Measurements from ENCODE around the gene CENPP. TPM values are rescaled to one million over a fixed set of nuclear protein-coding genes. Genes with fewer than 3 reads are reported as not detected.

The CENPP gene
- total and polyA plus RNA-seq, 8 donors: 0.46 to 2.7 (median 1.9) TPM

- no peaks in the 10 kb centered on the region for H3K27me3 ChIP-seq
- H3K9me3 ChIP-seq: no peaks in the 10 kb centered on the region
- no peak overlapping the region for H3K27ac ChIP-seq
- TF ChIP-seq, protein P1, sequence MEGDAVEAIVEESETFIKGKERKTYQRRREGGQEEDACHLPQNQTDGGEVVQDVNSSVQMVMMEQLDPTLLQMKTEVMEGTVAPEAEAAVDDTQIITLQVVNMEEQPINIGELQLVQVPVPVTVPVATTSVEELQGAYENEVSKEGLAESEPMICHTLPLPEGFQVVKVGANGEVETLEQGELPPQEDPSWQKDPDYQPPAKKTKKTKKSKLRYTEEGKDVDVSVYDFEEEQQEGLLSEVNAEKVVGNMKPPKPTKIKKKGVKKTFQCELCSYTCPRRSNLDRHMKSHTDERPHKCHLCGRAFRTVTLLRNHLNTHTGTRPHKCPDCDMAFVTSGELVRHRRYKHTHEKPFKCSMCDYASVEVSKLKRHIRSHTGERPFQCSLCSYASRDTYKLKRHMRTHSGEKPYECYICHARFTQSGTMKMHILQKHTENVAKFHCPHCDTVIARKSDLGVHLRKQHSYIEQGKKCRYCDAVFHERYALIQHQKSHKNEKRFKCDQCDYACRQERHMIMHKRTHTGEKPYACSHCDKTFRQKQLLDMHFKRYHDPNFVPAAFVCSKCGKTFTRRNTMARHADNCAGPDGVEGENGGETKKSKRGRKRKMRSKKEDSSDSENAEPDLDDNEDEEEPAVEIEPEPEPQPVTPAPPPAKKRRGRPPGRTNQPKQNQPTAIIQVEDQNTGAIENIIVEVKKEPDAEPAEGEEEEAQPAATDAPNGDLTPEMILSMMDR (IDR thresholded peaks at IDR 0.05): no peak
- H3K4me3 ChIP-seq: no peak overlapping the region
- WGBS, 2 donors: 97% methylated on average over 5 of the region's 5 CpGs
- no peak for ATAC-seq
- H3K36me3 ChIP-seq: peaks cover 0 to 14% (median 6%) of the 10 kb centered on the region in 3 donors
- peak in 1 of 6 donors; percentile 26 for DNase-seq
- no peak for FAIRE-seq
- H3K4me1 ChIP-seq: no peaks in the 10 kb centered on the region
- intact Hi-C loops (cut with DNase I): loop anchor here in 1 of 3 donors (5.0 kb wide), 1 partner anchor 495 kb away; no protein-coding TSS in a partner anchor
Observed at GRCh38 chr9:92632641-92633040, 306.9 kb downstream of the CENPP start.

GRCh38 chr9:92633614-92634278, 308.0 kb downstream of the CENPP start:
- FAIRE-seq: no peak
- intact Hi-C loops (cut with DNase I): loop anchor here in 1 of 3 donors (5.0 kb wide), 1 partner anchor 496 kb away; no protein-coding TSS in a partner anchor
- H3K36me3 ChIP-seq: peaks cover 0 to 19% (median 6%) of the 10 kb centered on the region in 3 donors

GRCh38 chr9:92634712-92635605, 309.2 kb downstream of the CENPP start:
- FAIRE-seq: no peak
- peaks cover 0 to 21% (median 9%) of the 10 kb centered on the region in 3 donors for H3K36me3 ChIP-seq

More at GRCh38 chr9:92633614-92634278, 308.0 kb downstream of the CENPP start:
- TF ChIP-seq, protein P1 (IDR thresholded peaks at IDR 0.05): no peak
- no peak overlapping the region for H3K27ac ChIP-seq
- H3K9me3 ChIP-seq: no peaks in the 10 kb centered on the region
- no peak for ATAC-seq
- WGBS, 2 donors: 92 to 94% methylated on average over 9 of the region's 9 CpGs
- DNase-seq: peak in 1 of 6 donors; percentile 40
- no peaks in the 10 kb centered on the region for H3K27me3 ChIP-seq
- no peak overlapping the region for H3K4me3 ChIP-seq
- H3K4me1 ChIP-seq: no peaks in the 10 kb centered on the region

GRCh38 chr9:92635760-92636159, 310.0 kb downstream of the CENPP start:
- intact Hi-C loops (cut with DNase I): loop anchor here in 1 of 3 donors (5.0 kb wide), 1 partner anchor 498 kb away; no protein-coding TSS in a partner anchor
- TF ChIP-seq, protein P1 (IDR thresholded peaks at IDR 0.05): no peak

More at GRCh38 chr9:92634712-92635605, 309.2 kb downstream of the CENPP start:
- peak; percentile 42 to 84 (median 72) for DNase-seq
- Histone ChIP-seq H3K27ac (no peak overlapping the region), H3K27me3 (no peaks in the 10 kb centered on the region), H3K9me3 (no peaks in the 10 kb centered on the region), H3K4me1 (no peaks in the 10 kb centered on the region), H3K4me3 (no peak overlapping the region)
- TF ChIP-seq, protein P1 (IDR thresholded peaks at IDR 0.05): peak; percentile 63 to 80 (median 70)
- peak; percentile 72 to 97 (median 94) for ATAC-seq
- WGBS, 2 donors: 65 to 67% methylated on average over 35 of the region's 35 CpGs
- intact Hi-C loops (cut with DNase I): loop anchor here in 2 of 3 donors (5.0 kb wide), 1 partner anchor 498 kb away; no protein-coding TSS in a partner anchor

More at GRCh38 chr9:92635760-92636159, 310.0 kb downstream of the CENPP start:
- H3K9me3 ChIP-seq: no peaks in the 10 kb centered on the region
- peaks cover 0 to 27% (median 9%) of the 10 kb centered on the region in 3 donors for H3K36me3 ChIP-seq
- no peaks in the 10 kb centered on the region for H3K4me1 ChIP-seq
- DNase-seq (peak in 1 of 6 donors; percentile 18), ATAC-seq (no peak), FAIRE-seq (no peak)
- no peak overlapping the region for H3K27ac ChIP-seq
- 92 to 93% methylated on average over 4 of the region's 4 CpGs for WGBS, 2 donors
- no peaks in the 10 kb centered on the region for H3K27me3 ChIP-seq
- H3K4me3 ChIP-seq: no peak overlapping the region
